ENCODE measurements around the gene NFKB1.
"Not testable (repeated sequence)": the region's sequence is repeated elsewhere in the genome, so short reads cannot be mapped to it uniquely, and the experiment has no call there.

NFKB1 gene, protein sequence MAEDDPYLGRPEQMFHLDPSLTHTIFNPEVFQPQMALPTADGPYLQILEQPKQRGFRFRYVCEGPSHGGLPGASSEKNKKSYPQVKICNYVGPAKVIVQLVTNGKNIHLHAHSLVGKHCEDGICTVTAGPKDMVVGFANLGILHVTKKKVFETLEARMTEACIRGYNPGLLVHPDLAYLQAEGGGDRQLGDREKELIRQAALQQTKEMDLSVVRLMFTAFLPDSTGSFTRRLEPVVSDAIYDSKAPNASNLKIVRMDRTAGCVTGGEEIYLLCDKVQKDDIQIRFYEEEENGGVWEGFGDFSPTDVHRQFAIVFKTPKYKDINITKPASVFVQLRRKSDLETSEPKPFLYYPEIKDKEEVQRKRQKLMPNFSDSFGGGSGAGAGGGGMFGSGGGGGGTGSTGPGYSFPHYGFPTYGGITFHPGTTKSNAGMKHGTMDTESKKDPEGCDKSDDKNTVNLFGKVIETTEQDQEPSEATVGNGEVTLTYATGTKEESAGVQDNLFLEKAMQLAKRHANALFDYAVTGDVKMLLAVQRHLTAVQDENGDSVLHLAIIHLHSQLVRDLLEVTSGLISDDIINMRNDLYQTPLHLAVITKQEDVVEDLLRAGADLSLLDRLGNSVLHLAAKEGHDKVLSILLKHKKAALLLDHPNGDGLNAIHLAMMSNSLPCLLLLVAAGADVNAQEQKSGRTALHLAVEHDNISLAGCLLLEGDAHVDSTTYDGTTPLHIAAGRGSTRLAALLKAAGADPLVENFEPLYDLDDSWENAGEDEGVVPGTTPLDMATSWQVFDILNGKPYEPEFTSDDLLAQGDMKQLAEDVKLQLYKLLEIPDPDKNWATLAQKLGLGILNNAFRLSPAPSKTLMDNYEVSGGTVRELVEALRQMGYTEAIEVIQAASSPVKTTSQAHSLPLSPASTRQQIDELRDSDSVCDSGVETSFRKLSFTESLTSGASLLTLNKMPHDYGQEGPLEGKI

GRCh38 chr4:102500696-102501446, at the start of gene NFKB1:
NFKB1 (plus strand) TSS chr4:102501359; CDS start chr4:102525519, 24,160 bp downstream.
- DNase-seq (ENCODE audit: low spot score): peak; percentile 53

- no peak for DNase-seq (ENCODE audit: low spot score)
Measured at GRCh38 chr4:102452854-102453253, 48.3 kb upstream of the NFKB1 start.

DNA sequence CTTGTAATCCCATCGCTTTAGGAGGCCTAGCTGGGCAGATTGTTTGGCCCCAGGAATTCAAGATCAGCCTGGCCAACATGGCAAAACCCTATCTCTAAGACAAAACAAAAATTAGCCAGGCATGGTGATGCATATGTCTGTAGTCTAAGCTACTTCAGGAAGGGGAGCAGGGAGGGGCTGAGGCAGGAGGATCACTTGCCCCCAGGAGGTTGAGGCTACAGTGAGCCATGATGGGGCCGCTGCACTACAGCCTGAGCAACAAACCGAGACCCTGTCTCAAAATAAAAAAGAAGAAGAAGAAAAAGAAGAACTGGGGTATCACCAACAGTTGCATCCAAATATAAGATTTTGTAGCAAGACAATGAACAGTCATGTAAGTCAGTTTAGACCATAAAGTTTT, 47.3 kb upstream of the NFKB1 start:
- DNase-seq (ENCODE audit: low spot score): no peak

- DNase-seq (ENCODE audit: low spot score): no peak
Measured at GRCh38 chr4:102454268-102454667, 46.9 kb upstream of the NFKB1 start.

GRCh38 chr4:102454981-102455685, 46.0 kb upstream of the NFKB1 start:
- DNase-seq (ENCODE audit: low spot score): no peak

- DNase-seq (ENCODE audit: low spot score): no peak
Measured at GRCh38 chr4:102455750-102456149, 45.4 kb upstream of the NFKB1 start.

DNA sequence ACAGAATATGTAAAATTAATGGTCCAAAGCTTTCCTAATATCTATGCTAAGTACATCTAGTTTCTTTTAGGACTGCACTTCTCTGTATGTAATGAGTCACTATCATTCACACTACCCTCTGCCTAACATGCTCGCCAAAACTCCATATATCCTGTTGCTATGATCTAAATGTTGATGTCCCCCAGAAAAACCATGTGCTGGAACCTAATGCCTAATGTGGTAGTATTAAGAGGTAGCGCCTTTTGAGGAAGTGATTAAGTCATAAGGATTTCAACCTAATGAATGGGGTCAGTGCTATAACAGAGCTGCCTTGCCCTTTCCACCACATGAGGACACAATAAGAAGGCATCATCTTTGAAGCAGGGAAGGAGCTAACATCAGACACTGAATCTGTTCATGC, 34.9 kb upstream of the NFKB1 start:
- DNase-seq (ENCODE audit: low spot score): no peak

GRCh38 chr4:102469806-102470205, 31.4 kb upstream of the NFKB1 start:
- DNase-seq (ENCODE audit: low spot score): no peak

- DNase-seq (ENCODE audit: low spot score): no peak
Measured at GRCh38 chr4:102472441-102473013, 28.6 kb upstream of the NFKB1 start.

DNA sequence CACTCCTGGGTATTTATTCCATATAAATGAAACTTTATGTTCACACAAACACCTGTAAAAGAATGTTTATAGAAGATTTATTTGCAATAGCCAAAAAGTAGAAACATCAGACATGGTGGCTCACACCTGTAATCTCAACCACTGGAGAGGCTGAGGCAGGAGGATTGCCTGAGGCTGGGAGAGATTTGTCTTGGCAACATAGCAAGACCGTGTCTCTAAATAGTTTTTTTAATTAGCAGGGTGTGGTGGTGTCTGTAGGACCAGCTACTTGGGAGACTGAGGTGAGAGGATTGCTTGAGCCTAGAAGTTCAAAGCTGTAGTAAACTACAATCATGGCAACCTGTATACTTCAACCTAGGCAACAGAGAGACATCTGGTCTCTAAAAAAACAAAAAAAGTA, 27.7 kb upstream of the NFKB1 start:
- no peak for DNase-seq (ENCODE audit: low spot score)

DNA sequence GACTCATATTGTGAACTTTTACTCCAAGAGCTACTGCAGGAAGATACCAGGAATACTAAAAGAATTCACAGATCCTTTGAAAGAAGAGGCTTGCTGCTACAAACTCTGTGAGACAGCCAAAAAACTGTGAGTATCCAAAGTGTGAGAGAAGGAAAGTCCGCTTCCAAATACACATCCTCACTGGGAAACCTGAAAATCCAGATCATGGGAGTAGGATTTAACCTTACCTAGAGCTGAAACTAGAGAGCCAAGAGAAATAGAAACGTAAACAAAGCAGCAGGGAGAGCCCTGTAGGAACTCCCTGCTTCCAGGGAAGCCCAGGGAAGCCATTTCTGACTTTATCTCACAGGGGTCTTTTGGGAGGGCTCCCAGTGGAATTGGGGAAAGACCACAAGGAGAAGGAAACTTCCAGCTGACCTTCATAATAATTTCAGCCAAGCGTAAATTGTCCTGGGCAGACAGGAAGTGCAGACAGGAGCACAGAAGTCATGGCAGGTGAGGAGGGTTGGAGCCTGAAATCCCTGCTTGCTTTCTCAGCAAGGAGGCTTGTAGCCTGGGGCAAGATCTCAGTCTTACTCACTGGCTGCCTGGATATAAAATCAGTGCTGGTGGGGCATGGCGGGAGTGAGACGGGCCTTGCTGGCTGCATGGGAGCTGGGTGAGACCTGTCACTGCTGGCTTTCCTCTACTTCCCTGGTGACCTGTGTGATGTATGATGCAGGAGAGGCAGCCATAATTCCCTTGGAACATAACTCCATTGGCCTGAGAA, 26.2 kb upstream of the NFKB1 start:
- DNase-seq (ENCODE audit: low spot score): no peak

GRCh38 chr4:102477657-102478056, 23.5 kb upstream of the NFKB1 start:
- DNase-seq (ENCODE audit: low spot score): no peak

GRCh38 chr4:102478186-102478585, 23.0 kb upstream of the NFKB1 start:
- DNase-seq (ENCODE audit: low spot score): no peak

- not testable (repeated sequence) for DNase-seq (ENCODE audit: low spot score)
Measured at GRCh38 chr4:102479832-102480231, 21.3 kb upstream of the NFKB1 start.

DNA sequence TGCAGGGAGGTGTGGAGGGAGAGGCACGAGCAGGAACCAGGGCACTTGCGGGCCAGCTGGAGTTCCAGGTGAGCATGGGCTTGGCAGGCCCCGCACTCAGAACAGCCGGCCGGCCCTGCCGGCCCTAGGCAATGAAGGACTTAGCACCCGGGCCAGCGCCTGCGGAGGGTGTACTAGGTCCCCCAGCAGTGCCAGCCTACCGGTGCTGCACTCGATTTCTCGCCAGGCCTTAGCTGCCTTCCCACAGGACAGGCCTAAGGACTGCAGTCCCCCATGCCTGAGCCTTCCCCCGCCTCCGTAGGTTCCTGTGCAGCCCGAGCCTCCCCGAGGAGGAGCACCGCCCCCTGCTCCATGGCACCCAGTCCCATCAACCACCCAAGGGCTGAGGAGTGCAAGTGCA, 18.0 kb upstream of the NFKB1 start:
- no peak for DNase-seq (ENCODE audit: low spot score)

DNA sequence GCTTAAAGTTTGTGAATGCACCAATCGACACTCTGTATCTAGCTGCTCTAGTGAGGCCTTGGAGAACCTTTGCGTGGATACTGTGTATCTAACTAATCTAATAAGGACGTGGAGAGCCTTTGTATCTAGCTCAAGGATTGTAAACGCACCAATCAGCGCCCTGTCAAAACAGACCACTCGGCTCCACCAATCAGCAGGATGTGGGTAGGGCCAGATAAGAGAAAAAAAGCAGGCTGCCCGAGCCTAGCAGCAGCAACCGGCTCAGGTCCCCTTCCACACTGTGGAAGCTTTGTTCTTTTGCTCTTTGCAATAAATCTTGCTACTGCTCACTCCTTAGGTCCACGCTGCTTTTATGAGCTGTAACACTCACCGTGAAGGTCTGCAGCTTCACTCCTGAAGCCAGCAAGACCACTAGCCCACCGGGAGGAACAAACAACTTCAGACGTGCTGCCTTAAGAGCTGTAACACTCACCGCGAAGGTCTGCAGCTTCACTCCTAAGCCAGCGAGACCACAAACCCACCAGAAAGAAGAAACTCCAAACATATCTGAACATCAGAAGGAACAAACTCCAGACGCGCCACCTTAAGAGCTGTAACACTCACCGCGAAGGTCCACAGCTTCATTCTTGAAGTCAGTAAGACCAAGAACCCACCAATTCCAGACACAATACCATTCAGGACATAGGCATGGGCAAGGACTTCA, 17.0 kb upstream of the NFKB1 start:
- DNase-seq (ENCODE audit: low spot score): not testable (repeated sequence)

GRCh38 chr4:102492531-102493241, 8.5 kb upstream of the NFKB1 start:
- no peak for DNase-seq (ENCODE audit: low spot score)

- DNase-seq (ENCODE audit: low spot score): no peak
Measured at GRCh38 chr4:102493257-102493656, 7.9 kb upstream of the NFKB1 start.

DNA sequence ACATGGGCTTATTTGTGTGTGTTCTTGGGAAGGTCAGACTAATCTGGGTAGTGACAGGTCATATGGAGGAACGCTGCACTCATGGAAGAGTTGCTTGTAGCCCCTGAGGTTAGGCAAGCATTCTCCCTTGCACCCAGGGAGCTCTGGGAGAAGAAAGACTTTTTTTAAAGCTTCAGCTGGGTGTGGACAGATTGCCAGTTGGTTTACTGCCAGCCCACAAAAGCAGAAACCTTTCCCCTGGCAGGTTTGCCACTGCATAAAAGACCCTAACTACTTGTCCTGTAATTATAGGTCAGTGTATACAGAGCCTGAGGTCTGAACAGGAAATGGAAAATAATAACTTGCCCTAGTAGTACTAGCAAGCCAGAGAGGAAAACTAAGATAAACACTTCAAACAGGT, 7.4 kb upstream of the NFKB1 start:
- no peak for DNase-seq (ENCODE audit: low spot score)

Data from LoVo (cell line).